HEK293 (cell line): ENCODE results near the gene CKMT2.

Experiments used
- CTCF ChIA-PET: fragments of 350-600 bp; formaldehyde crosslinking; extraction: SDS; loops from one replicate; lab custom pipeline; 2021; ENCODE audit warnings: antibody characterized with exemption; lab: Yijun Ruan, JAX
- POLR2A ChIA-PET: fragments of 300-600 bp; formaldehyde crosslinking; extraction: SDS; loops from one replicate; lab custom pipeline; 2020; ENCODE audit warnings: antibody characterized with exemption, inconsistent platforms; lab: Yijun Ruan, JAX
- H3K27ac ChIP-seq: fragments of 200-500 bp; sonication (Bioruptor generic); 2 replicates; pipeline ENCODE4 v1.5.1; 2014; ENCODE audit warnings: low read depth, low read length, control low read depth, inconsistent platforms; ENCODE audit errors: extremely low read depth
- H3K36me3 ChIP-seq, 2 experiments: fragments of 200-500 bp in 1 of 2; sonication (Bioruptor generic) in 1 of 2; 1 replicate in 1 of 2; 2 replicates in 1 of 2; pipeline ENCODE4 v1.5.1; 2014 to 2017; ENCODE audit warnings: inconsistent platforms in 2 of 2, low read length in 2 of 2; ENCODE audit not compliant: control insufficient read depth in 2 of 2, insufficient read depth in 1 of 2
- H3K4me1 ChIP-seq: fragments of 200-500 bp; sonication (Bioruptor generic); 2 replicates; pipeline ENCODE4 v1.5.1; 2014; ENCODE audit warnings: mild to moderate bottlenecking, low read length, inconsistent platforms; ENCODE audit not compliant: control insufficient read depth, insufficient read depth
- H3K4me3 ChIP-seq: 2 replicates; pipeline ENCODE4 v1.5.1; 2011; ENCODE audit warnings: low read depth, mild to moderate bottlenecking, control low read depth, low read length, moderate library complexity
- H3K9me3 ChIP-seq: fragments of 200-500 bp; sonication (Bioruptor generic); 2 replicates; pipeline ENCODE4 v1.5.1; 2014; ENCODE audit warnings: low read depth, low read length, inconsistent platforms; ENCODE audit not compliant: control insufficient read depth, insufficient read depth
- FEZF1 ChIP-seq: fragments of 450-650 bp; formaldehyde crosslinking; IDR thresholded peaks from 2 replicates; pipeline ENCODE4 v1.5.1; 2016; ENCODE audit warnings: missing biosample characterization, missing genetic modification characterization
- INSM2 ChIP-seq: fragments of 450-650 bp; formaldehyde crosslinking; IDR thresholded peaks from 2 replicates; pipeline ENCODE4 v1.5.1; 2016; ENCODE audit warnings: missing biosample characterization, missing genetic modification characterization
- PRDM10 ChIP-seq: fragments of 450-650 bp; formaldehyde crosslinking; IDR thresholded peaks from 2 replicates; pipeline ENCODE4 v1.5.1; 2016; ENCODE audit warnings: missing biosample characterization, missing genetic modification characterization
- SCRT2 ChIP-seq: fragments of 450-650 bp; formaldehyde crosslinking; IDR thresholded peaks from 2 replicates; pipeline ENCODE4 v1.5.1; 2016; ENCODE audit warnings: missing biosample characterization, missing genetic modification characterization
- SP7 ChIP-seq: fragments of 450-650 bp; formaldehyde crosslinking; IDR thresholded peaks from 2 replicates; pipeline ENCODE4 v1.5.1; 2016; ENCODE audit warnings: missing biosample characterization, missing genetic modification characterization
- ZBTB10 ChIP-seq: fragments of 450-650 bp; formaldehyde crosslinking; IDR thresholded peaks from 2 replicates; pipeline ENCODE4 v1.5.1; 2016; ENCODE audit warnings: missing biosample characterization, missing genetic modification characterization
- ZFHX2 ChIP-seq: fragments of 450-650 bp; formaldehyde crosslinking; conservative IDR thresholded peaks from 2 replicates; pipeline ENCODE4 v1.5.1; 2016; ENCODE audit warnings: missing biosample characterization, missing genetic modification characterization
- ZFP69B ChIP-seq: fragments of 450-650 bp; formaldehyde crosslinking; IDR thresholded peaks from 2 replicates; pipeline ENCODE4 v1.5.1; 2016; ENCODE audit warnings: missing biosample characterization, missing genetic modification characterization
- ZNF155 ChIP-seq: fragments of 450-650 bp; formaldehyde crosslinking; IDR thresholded peaks from 2 replicates; pipeline ENCODE4 v1.5.1; 2016; ENCODE audit warnings: missing biosample characterization, missing genetic modification characterization
- ZNF223 ChIP-seq: fragments of 450-650 bp; formaldehyde crosslinking; IDR thresholded peaks from 2 replicates; pipeline ENCODE4 v1.5.1; 2016; ENCODE audit warnings: missing biosample characterization, missing genetic modification characterization
- ZNF26 ChIP-seq: fragments of 450-650 bp; formaldehyde crosslinking; IDR thresholded peaks from 2 replicates; pipeline ENCODE4 v1.5.1; 2016; ENCODE audit warnings: missing biosample characterization, missing genetic modification characterization
- ZNF280C ChIP-seq: fragments of 450-650 bp; formaldehyde crosslinking; IDR thresholded peaks from 2 replicates; pipeline ENCODE4 v1.5.1; 2016; ENCODE audit warnings: missing biosample characterization, missing genetic modification characterization
- ZNF302 ChIP-seq: fragments of 450-650 bp; formaldehyde crosslinking; IDR thresholded peaks from 2 replicates; pipeline ENCODE4 v1.5.1; 2016; ENCODE audit warnings: missing biosample characterization, missing genetic modification characterization, low read depth
- ZNF544 ChIP-seq: fragments of 450-650 bp; formaldehyde crosslinking; IDR thresholded peaks from 2 replicates; pipeline ENCODE4 v1.5.0; 2017; ENCODE audit warnings: missing biosample characterization, missing genetic modification characterization
- ZNF776 ChIP-seq: fragments of 450-650 bp; formaldehyde crosslinking; IDR thresholded peaks from 2 replicates; pipeline ENCODE4 v1.5.0; 2017; ENCODE audit warnings: missing biosample characterization, missing genetic modification characterization, borderline replicate concordance
- ZNF843 ChIP-seq: fragments of 450-650 bp; formaldehyde crosslinking; IDR thresholded peaks from 2 replicates; pipeline ENCODE4 v1.5.1; 2016; ENCODE audit warnings: missing biosample characterization, missing genetic modification characterization
- TF ChIP-seq, protein P1 (sequence below): fragments of 450-650 bp; formaldehyde crosslinking; IDR thresholded peaks from 2 replicates; pipeline ENCODE4 v1.5.1; 2016; ENCODE audit warnings: missing biosample characterization, missing genetic modification characterization, low read depth

Gene CKMT2

GRCh38 chr5:81225463-81225862 is 7.7 kb upstream of the CKMT2 start (continued):
- no peak for TF ChIP-seq ZFP69B
- TF ChIP-seq, protein P1, sequence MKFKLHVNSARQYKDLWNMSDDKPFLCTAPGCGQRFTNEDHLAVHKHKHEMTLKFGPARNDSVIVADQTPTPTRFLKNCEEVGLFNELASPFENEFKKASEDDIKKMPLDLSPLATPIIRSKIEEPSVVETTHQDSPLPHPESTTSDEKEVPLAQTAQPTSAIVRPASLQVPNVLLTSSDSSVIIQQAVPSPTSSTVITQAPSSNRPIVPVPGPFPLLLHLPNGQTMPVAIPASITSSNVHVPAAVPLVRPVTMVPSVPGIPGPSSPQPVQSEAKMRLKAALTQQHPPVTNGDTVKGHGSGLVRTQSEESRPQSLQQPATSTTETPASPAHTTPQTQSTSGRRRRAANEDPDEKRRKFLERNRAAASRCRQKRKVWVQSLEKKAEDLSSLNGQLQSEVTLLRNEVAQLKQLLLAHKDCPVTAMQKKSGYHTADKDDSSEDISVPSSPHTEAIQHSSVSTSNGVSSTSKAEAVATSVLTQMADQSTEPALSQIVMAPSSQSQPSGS (tag by site-specific recombination) = no peak
- no peak for TF ChIP-seq ZNF26

- Histone ChIP-seq H3K9me3 (no peaks in the 10 kb centered on the region), H3K4me1 (no peaks in the 10 kb centered on the region), H3K4me3 (no peak overlapping the region), H3K27ac (no peak overlapping the region), H3K36me3 (no peaks in the 10 kb centered on the region)
- CTCF ChIA-PET = interaction anchor here (0.6 to 1.0 kb wide), 2 partner anchors 26 to 949 kb away, joined by 3 read pairs; no protein-coding TSS in a partner anchor
- no peak for TF ChIP-seq ZNF302 (tag by site-specific recombination)
- TF ChIP-seq ZNF155 (tag by site-specific recombination) = no peak
- TF ChIP-seq ZNF843 (tag by site-specific recombination) = no peak
- TF ChIP-seq ZNF223 (tag by site-specific recombination) = no peak
- TF ChIP-seq ZNF776 (tag by site-specific recombination) = no peak
- TF ChIP-seq ZBTB10 = no peak
- no peak for TF ChIP-seq INSM2 (tag by site-specific recombination)
- no peak for TF ChIP-seq ZNF544 (tag by site-specific recombination)
- POLR2A ChIA-PET = no interaction called here
Measured at GRCh38 chr5:81226286-81226685, 6.8 kb upstream of the CKMT2 start.

DNA sequence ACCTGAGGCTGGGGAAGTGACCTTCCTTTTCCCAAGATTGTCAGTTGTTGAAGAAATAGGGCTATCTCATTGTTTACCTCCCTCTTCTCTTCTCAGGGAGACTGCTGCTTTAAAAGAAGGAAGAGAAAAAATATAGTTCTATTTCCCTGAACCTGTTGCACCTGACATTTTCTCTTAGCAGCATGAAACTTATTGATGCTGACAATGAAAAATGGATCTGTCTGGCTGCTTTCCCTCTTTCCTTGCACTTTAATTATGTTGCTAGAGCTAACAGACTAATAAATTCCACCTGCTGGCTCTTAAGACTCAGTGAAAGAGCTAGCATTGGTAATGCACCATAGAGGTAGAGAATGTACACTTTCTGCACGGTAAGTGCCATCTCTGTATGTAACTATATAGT is 6.2 kb upstream of the CKMT2 start:
- Histone ChIP-seq H3K4me1 (no peaks in the 10 kb centered on the region), H3K4me3 (no peak overlapping the region), H3K9me3 (no peaks in the 10 kb centered on the region), H3K36me3 (no peaks in the 10 kb centered on the region), H3K27ac (no peak overlapping the region)
- TF ChIP-seq SCRT2 (tag by site-specific recombination) (peak; percentile 62), FEZF1 (tag by site-specific recombination) (no peak)
- POLR2A ChIA-PET = no interaction called here
- CTCF ChIA-PET = interaction anchor here (0.6 to 1.0 kb wide), 2 partner anchors 27 to 948 kb away, joined by 3 read pairs; no protein-coding TSS in a partner anchor

DNA sequence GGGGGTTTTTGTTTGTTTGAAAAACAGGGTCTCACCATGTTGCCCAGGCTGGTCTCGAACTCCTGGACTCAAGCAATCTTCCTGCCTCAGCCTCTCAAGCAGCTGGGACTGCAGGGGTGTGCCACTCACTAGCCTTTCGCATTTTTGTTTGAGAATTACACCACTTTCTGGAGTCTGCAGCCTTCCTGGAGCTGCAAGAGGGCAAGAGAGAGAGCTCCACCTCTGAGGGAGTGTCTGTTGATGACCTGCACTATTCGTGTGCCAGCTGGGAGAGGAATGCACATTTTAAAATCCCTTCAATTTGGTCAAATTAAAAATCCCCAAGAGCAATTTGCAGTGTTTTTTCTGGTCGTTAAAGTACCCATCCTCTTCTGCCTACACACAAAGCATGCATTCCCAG is 5.0 kb upstream of the CKMT2 start:
- no peaks in the 10 kb centered on the region for H3K4me1 ChIP-seq
- TF ChIP-seq SP7 = no peak
- no peak for TF ChIP-seq PRDM10 (tag by site-specific recombination)
- TF ChIP-seq ZNF280C (tag by site-specific recombination) = no peak
- no peak for TF ChIP-seq ZFHX2
- TF ChIP-seq, all 188 proteins: peak for 0
- Histone ChIP-seq H3K9me3 (no peaks in the 10 kb centered on the region), H3K27ac (no peak overlapping the region), H3K4me3 (no peak overlapping the region), H3K36me3 (no peaks in the 10 kb centered on the region)
- ChIA-PET CTCF (no interaction called here), POLR2A (no interaction called here)
